GM23248 (cell line): ENCODE measurements around the gene TRA2A. TPM values are rescaled to one million over a fixed set of nuclear protein-coding genes. Genes with fewer than 3 reads are reported as not detected.

Experiments used
- DNase-seq: peaks from one replicate; pipeline ENCODE4 v3.0.0-alpha.2; 2015
- H2AFZ ChIP-seq: fragments of 200-600 bp; sonication (generic); 2 replicates; pipeline ENCODE4 v1.6.1; 2016; ENCODE audit warnings: antibody characterized with exemption
- H3F3A ChIP-seq: fragments of 200-600 bp; sonication (generic); 2 replicates; pipeline ENCODE4 v1.6.1; 2016; ENCODE audit warnings: mild to moderate bottlenecking, antibody characterized with exemption, mixed run types; ENCODE audit not compliant: insufficient read depth
- H3K27ac ChIP-seq: fragments of 200-600 bp; sonication (generic); 2 replicates; pipeline ENCODE4 v1.5.1; 2016; ENCODE audit warnings: mild to moderate bottlenecking
- H3K27me3 ChIP-seq: fragments of 200-600 bp; sonication (generic); replicated peaks from 2 replicates; pipeline ENCODE4 v1.6.1; 2016; ENCODE audit warnings: mild to moderate bottlenecking; ENCODE audit not compliant: insufficient read depth
- H3K36me3 ChIP-seq: fragments of 200-600 bp; sonication (generic); 2 replicates; pipeline ENCODE4 v1.6.1; 2016; ENCODE audit warnings: low read depth, mild to moderate bottlenecking
- H3K4me1 ChIP-seq: fragments of 200-600 bp; sonication (generic); 2 replicates; pipeline ENCODE4 v1.6.1; 2016; ENCODE audit warnings: mild to moderate bottlenecking; ENCODE audit not compliant: insufficient read depth
- H3K4me2 ChIP-seq: fragments of 200-600 bp; sonication (generic); one replicate; pipeline ENCODE4 v1.6.1; 2016; ENCODE audit warnings: mild to moderate bottlenecking; ENCODE audit not compliant: unreplicated experiment
- H3K4me3 ChIP-seq: fragments of 200-600 bp; sonication (generic); 2 replicates; pipeline ENCODE4 v1.5.1; 2016; ENCODE audit warnings: mild to moderate bottlenecking
- H3K79me2 ChIP-seq: fragments of 200-600 bp; sonication (generic); 2 replicates; pipeline ENCODE4 v1.6.1; 2016; ENCODE audit warnings: mild to moderate bottlenecking; ENCODE audit not compliant: insufficient read depth
- H3K9ac ChIP-seq: fragments of 200-600 bp; sonication (generic); 2 replicates; pipeline ENCODE4 v1.6.1; 2016; ENCODE audit warnings: mild to moderate bottlenecking
- H3K9me2 ChIP-seq: fragments of 200-600 bp; sonication (generic); 2 replicates; pipeline ENCODE4 v1.6.1; 2016; ENCODE audit warnings: mixed run types, mild to moderate bottlenecking, moderate library complexity; ENCODE audit not compliant: insufficient read depth
- H3K9me3 ChIP-seq: fragments of 200-600 bp; sonication (generic); one replicate; pipeline ENCODE4 v1.6.1; 2017; ENCODE audit warnings: low read depth
- H4K20me1 ChIP-seq: fragments of 200-600 bp; sonication (generic); 2 replicates; pipeline ENCODE4 v1.6.0; 2016; ENCODE audit not compliant: insufficient read depth
- EZH2 ChIP-seq: fragments of 200-600 bp; sonication (generic); IDR thresholded peaks from 2 replicates; pipeline ENCODE4 v1.6.1; 2018; ENCODE audit warnings: antibody characterized with exemption, mild to moderate bottlenecking; ENCODE audit not compliant: insufficient read depth, poor library complexity, severe bottlenecking
- EZH2phosphoT487 ChIP-seq: fragments of 200-600 bp; sonication (generic); IDR thresholded peaks from 2 replicates; pipeline ENCODE4 v1.6.1; 2018; ENCODE audit warnings: antibody characterized with exemption, moderate library complexity, mild to moderate bottlenecking, low read depth; ENCODE audit not compliant: insufficient read depth
- WGBS, 2 experiments: methylation state at CpG; one replicate each; pipeline ENCODE4 v1.1.6; 2015 to 2017; ENCODE audit warnings: low lambda C conversion rate in 2 of 2, low coverage in 1 of 2; ENCODE audit errors: missing lambda C conversion rate in 2 of 2; 5-methylcytosine and 5-hydroxymethylcytosine counted together
- in situ Hi-C: fragments of 300-500 bp; cut with MboI; formaldehyde crosslinking; loops from 2 replicates; pipeline ENCODE4 v1.15.0; 2020
- polyA plus RNA-seq: library from polyadenylated mRNA; unstranded; fragments of >200 nt; fragmentation: Nextera tagmentation; extraction: Ambion mirVana; gene quantifications from 2 replicates; pipeline ENCODE4 v1.2.1, GENCODE V29; 2016
- total RNA-seq: library from RNA; depleted of rRNA; stranded (reverse); fragments of >200 nt; shearing (Covaris generic); gene quantifications from 2 replicates; pipeline ENCODE4 v1.2.3, GENCODE V29; 2014

TRA2A gene
- total and polyA plus RNA-seq, 2 experiments from 2014 or later: 26.2 to 87.9 TPM

GRCh38 chr7:23546897-23547572, 15.3 kb upstream of the TRA2A start:
- H3K9me2 ChIP-seq: no peaks in the 10 kb centered on the region
- no peak overlapping the region for H3K9ac ChIP-seq
- no peaks in the 10 kb centered on the region for H4K20me1 ChIP-seq
- no peaks in the 10 kb centered on the region for H3K36me3 ChIP-seq
- H3K9me3 ChIP-seq: no peaks in the 10 kb centered on the region
- 31% methylated on average over 13 of the region's 13 CpGs for WGBS, 2 experiments
- no peak overlapping the region for H3K27ac ChIP-seq
- H3K27me3 ChIP-seq: no peaks in the 10 kb centered on the region
- peak; percentile 88 for DNase-seq
- no peak overlapping the region for H3K4me3 ChIP-seq
- no peaks in the 10 kb centered on the region for H3K79me2 ChIP-seq
- H3F3A ChIP-seq: no peaks in the 10 kb centered on the region
- TF ChIP-seq EZH2phosphoT487: no peak
- no peak for TF ChIP-seq EZH2
- no peak overlapping the region for H2AFZ ChIP-seq
- in situ Hi-C loops: no loop called here
- no peaks in the 10 kb centered on the region for H3K4me1 ChIP-seq
- H3K4me2 ChIP-seq: no peak overlapping the region

- no peaks in the 10 kb centered on the region for H3K9me3 ChIP-seq
- H3K9ac ChIP-seq: no peak overlapping the region
- DNase-seq: no peak
- no peaks in the 10 kb centered on the region for H3K27me3 ChIP-seq
- H4K20me1 ChIP-seq: no peaks in the 10 kb centered on the region
- in situ Hi-C loops: no loop called here
- no peaks in the 10 kb centered on the region for H3K36me3 ChIP-seq
- WGBS, 2 experiments: 43 to 57% methylated on average over 1 of the region's 1 CpG
- H3K79me2 ChIP-seq: no peaks in the 10 kb centered on the region
- no peak for TF ChIP-seq EZH2
- TF ChIP-seq EZH2phosphoT487: no peak
- H3K4me1 ChIP-seq: no peaks in the 10 kb centered on the region
- H3F3A ChIP-seq: no peaks in the 10 kb centered on the region
- H3K4me2 ChIP-seq: no peak overlapping the region
- H3K27ac ChIP-seq: no peak overlapping the region
- no peaks in the 10 kb centered on the region for H3K9me2 ChIP-seq
- H2AFZ ChIP-seq: no peak overlapping the region
- H3K4me3 ChIP-seq: no peak overlapping the region
Measured at GRCh38 chr7:23545493-23545892, 13.7 kb upstream of the TRA2A start.

DNA sequence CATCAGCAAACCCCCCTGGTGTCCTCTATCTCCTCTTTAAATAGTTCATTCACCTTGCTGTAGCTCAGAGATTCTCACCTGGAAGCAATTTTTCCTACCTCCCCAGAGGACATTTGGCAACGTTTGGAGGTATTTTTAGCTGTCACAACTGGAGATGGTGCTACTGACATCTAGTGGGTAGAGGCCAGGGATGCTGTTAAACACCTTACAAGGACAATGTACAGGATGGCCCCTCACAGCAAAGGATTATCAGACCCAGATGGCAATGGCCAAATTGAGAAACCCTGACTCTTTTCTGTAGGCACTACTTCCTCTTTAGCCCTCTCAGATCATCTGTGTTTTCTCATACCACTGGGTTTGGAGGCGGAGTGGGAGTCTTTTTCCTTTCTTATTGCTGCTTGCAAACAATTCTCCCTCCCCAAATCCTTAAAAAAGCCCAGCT, 13.2 kb upstream of the TRA2A start:
- H3F3A ChIP-seq: no peaks in the 10 kb centered on the region
- WGBS, 2 experiments: 0 to 11% methylated on average over 2 of the region's 2 CpGs
- H4K20me1 ChIP-seq: no peaks in the 10 kb centered on the region
- H3K9ac ChIP-seq: no peak overlapping the region
- no peaks in the 10 kb centered on the region for H3K79me2 ChIP-seq
- H3K4me3 ChIP-seq: no peak overlapping the region
- in situ Hi-C loops: no loop called here
- no peaks in the 10 kb centered on the region for H3K9me3 ChIP-seq
- no peaks in the 10 kb centered on the region for H3K36me3 ChIP-seq
- H3K27me3 ChIP-seq: no peaks in the 10 kb centered on the region
- no peak overlapping the region for H3K4me2 ChIP-seq
- no peak for TF ChIP-seq EZH2
- TF ChIP-seq EZH2phosphoT487: no peak
- H2AFZ ChIP-seq: no peak overlapping the region
- peak; percentile 43 for DNase-seq
- no peaks in the 10 kb centered on the region for H3K9me2 ChIP-seq
- H3K27ac ChIP-seq: no peak overlapping the region
- H3K4me1 ChIP-seq: no peaks in the 10 kb centered on the region

GRCh38 chr7:23542752-23543151, 11.0 kb upstream of the TRA2A start:
- in situ Hi-C loops: no loop called here
- H3K27ac ChIP-seq: no peak overlapping the region
- no peaks in the 10 kb centered on the region for H3K9me2 ChIP-seq
- no peak overlapping the region for H3K4me3 ChIP-seq
- H3K9ac ChIP-seq: no peak overlapping the region
- TF ChIP-seq EZH2: no peak
- no peak for TF ChIP-seq EZH2phosphoT487
- no peak overlapping the region for H3K4me2 ChIP-seq
- no peaks in the 10 kb centered on the region for H3K36me3 ChIP-seq
- no peaks in the 10 kb centered on the region for H3K27me3 ChIP-seq
- WGBS, 2 experiments: 73 to 77% methylated on average over 3 of the region's 3 CpGs
- no peak overlapping the region for H2AFZ ChIP-seq
- H3K4me1 ChIP-seq: no peaks in the 10 kb centered on the region
- no peak for DNase-seq
- no peaks in the 10 kb centered on the region for H3F3A ChIP-seq
- no peaks in the 10 kb centered on the region for H4K20me1 ChIP-seq
- H3K9me3 ChIP-seq: no peaks in the 10 kb centered on the region
- H3K79me2 ChIP-seq: no peaks in the 10 kb centered on the region

- Histone ChIP-seq H3F3A (no peaks in the 10 kb centered on the region), H3K79me2 (no peaks in the 10 kb centered on the region), H3K4me3 (no peak overlapping the region), H3K4me1 (no peaks in the 10 kb centered on the region), H3K9me3 (no peaks in the 10 kb centered on the region), H3K36me3 (no peaks in the 10 kb centered on the region), H3K9me2 (no peaks in the 10 kb centered on the region), H3K4me2 (no peak overlapping the region), H2AFZ (peak overlapping the region; percentile 54), H3K27ac (no peak overlapping the region), H3K27me3 (no peaks in the 10 kb centered on the region), H4K20me1 (no peaks in the 10 kb centered on the region), H3K9ac (no peak overlapping the region)
- 19 to 21% methylated on average over 4 of the region's 4 CpGs for WGBS, 2 experiments
- in situ Hi-C loops: no loop called here
- no peak for DNase-seq
- TF ChIP-seq EZH2: no peak
Measured at GRCh38 chr7:23539494-23539907, 7.7 kb upstream of the TRA2A start.
